ENCODE results near the gene C19orf85.

DNA sequence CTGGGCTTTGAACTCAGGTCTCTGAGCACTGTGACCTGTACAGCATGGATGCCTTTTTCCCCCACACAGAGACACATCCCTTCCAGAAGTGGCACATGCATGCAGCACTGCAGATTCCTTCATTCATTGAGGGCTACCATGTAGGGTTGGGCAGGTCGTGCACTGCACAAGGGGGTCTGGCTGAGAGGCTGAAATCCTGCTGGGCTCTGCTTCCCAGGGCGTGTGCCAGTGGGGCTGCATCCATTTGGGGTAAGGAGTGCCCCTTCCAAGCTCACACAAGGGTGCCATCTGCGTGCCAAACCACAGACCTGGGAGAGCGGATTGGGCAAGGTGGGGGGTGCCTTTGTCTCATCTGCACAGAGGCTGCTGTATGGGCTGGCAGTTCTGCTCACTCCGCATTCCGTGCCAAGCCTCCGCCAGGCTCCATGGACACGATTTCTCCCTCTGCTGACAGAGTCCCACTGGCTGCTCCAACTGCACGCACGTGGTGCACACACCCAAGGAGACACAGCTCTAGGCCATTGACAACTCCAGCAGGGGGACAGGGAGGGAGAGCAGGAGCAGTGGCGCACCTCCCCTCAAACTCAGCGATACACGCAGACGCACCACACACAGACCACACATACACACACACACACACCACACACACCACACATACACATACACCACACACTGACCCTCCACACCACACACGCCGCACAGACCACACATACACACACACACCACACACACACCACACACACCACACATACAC, 17.0 kb downstream of the C19orf85 start:
- TF ChIP-seq, protein P1, sequence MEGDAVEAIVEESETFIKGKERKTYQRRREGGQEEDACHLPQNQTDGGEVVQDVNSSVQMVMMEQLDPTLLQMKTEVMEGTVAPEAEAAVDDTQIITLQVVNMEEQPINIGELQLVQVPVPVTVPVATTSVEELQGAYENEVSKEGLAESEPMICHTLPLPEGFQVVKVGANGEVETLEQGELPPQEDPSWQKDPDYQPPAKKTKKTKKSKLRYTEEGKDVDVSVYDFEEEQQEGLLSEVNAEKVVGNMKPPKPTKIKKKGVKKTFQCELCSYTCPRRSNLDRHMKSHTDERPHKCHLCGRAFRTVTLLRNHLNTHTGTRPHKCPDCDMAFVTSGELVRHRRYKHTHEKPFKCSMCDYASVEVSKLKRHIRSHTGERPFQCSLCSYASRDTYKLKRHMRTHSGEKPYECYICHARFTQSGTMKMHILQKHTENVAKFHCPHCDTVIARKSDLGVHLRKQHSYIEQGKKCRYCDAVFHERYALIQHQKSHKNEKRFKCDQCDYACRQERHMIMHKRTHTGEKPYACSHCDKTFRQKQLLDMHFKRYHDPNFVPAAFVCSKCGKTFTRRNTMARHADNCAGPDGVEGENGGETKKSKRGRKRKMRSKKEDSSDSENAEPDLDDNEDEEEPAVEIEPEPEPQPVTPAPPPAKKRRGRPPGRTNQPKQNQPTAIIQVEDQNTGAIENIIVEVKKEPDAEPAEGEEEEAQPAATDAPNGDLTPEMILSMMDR (IDR thresholded peaks at IDR 0.05; ENCODE audit: insufficient read depth, low read length) = no peak
- TF ChIP-seq POLR2AphosphoS5 (IDR thresholded peaks at IDR 0.05; ENCODE audit: low read depth) (peak; percentile 59; the same call in 1 of the 2 replicates), GABPA (IDR thresholded peaks at IDR 0.05; ENCODE audit: low read depth) (no peak), SPI1 (IDR thresholded peaks at IDR 0.05; ENCODE audit: borderline replicate concordance, low read depth) (no peak)
- TF ChIP-seq, protein P2, sequence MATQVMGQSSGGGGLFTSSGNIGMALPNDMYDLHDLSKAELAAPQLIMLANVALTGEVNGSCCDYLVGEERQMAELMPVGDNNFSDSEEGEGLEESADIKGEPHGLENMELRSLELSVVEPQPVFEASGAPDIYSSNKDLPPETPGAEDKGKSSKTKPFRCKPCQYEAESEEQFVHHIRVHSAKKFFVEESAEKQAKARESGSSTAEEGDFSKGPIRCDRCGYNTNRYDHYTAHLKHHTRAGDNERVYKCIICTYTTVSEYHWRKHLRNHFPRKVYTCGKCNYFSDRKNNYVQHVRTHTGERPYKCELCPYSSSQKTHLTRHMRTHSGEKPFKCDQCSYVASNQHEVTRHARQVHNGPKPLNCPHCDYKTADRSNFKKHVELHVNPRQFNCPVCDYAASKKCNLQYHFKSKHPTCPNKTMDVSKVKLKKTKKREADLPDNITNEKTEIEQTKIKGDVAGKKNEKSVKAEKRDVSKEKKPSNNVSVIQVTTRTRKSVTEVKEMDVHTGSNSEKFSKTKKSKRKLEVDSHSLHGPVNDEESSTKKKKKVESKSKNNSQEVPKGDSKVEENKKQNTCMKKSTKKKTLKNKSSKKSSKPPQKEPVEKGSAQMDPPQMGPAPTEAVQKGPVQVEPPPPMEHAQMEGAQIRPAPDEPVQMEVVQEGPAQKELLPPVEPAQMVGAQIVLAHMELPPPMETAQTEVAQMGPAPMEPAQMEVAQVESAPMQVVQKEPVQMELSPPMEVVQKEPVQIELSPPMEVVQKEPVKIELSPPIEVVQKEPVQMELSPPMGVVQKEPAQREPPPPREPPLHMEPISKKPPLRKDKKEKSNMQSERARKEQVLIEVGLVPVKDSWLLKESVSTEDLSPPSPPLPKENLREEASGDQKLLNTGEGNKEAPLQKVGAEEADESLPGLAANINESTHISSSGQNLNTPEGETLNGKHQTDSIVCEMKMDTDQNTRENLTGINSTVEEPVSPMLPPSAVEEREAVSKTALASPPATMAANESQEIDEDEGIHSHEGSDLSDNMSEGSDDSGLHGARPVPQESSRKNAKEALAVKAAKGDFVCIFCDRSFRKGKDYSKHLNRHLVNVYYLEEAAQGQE (IDR thresholded peaks at IDR 0.05; ENCODE audit: insufficient replicate concordance, low read depth) = no peak
